Measurements from ENCODE around the gene MTG2.
A peak's percentile ranks its signal among the peaks of the same experiment; 100 is the strongest.

The MTG2 gene

DNA sequence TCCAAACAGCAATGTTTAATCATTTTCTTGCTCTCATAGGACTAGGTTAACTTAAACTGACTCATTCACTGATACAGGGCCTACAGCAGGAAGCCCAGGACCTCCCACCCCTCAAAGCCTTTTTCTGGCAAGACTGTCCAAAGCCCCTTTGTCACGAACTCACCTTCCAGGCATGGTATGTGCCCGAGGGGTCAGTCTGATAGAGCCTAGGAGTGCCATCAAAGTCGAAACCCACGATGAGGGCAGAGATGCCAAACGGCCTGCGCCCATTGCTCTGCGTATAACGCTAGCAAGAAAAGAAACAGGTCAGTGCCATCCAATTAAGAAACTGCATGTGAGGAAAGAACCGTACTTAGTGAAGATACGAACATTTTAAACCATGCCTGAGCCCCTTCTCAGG, 43.9 kb upstream of the MTG2 start:
- Mint-ChIP-seq H3K36me3 (ENCODE audit: low read depth) (peaks cover 53% of the 10 kb centered on the region), H3K4me1 (peaks cover 22% of the 10 kb centered on the region), H3K9me3 (no peaks in the 10 kb centered on the region), H3K27ac (no peak overlapping the region), H3K27me3 (ENCODE audit: low read depth) (peaks cover 3% of the 10 kb centered on the region), H3K4me3 (no peak overlapping the region)
- TF ChIP-seq, protein P1, sequence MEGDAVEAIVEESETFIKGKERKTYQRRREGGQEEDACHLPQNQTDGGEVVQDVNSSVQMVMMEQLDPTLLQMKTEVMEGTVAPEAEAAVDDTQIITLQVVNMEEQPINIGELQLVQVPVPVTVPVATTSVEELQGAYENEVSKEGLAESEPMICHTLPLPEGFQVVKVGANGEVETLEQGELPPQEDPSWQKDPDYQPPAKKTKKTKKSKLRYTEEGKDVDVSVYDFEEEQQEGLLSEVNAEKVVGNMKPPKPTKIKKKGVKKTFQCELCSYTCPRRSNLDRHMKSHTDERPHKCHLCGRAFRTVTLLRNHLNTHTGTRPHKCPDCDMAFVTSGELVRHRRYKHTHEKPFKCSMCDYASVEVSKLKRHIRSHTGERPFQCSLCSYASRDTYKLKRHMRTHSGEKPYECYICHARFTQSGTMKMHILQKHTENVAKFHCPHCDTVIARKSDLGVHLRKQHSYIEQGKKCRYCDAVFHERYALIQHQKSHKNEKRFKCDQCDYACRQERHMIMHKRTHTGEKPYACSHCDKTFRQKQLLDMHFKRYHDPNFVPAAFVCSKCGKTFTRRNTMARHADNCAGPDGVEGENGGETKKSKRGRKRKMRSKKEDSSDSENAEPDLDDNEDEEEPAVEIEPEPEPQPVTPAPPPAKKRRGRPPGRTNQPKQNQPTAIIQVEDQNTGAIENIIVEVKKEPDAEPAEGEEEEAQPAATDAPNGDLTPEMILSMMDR (IDR thresholded peaks at IDR 0.05; ENCODE audit: unreplicated experiment in 3 of 3): no peak

DNA sequence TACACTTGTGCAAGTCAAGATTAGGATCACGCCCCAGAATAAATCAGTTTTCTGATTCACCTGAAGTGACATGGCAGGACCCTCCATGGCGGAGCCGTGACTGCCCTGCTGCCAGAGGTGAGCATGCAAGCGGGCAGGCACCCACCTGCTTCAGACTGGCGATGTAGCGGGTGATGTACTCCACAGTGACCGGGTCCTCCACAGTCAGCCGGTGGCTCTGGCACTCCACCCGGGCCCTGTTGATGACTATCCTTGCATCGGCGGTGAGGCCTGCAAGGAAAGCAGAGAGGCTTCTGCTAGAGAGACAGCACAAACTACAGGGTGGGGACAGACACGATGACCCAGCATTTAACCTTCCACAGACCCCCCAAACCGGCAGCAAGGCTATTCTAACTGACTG, 43.2 kb upstream of the MTG2 start:
- TF ChIP-seq, protein P1 (IDR thresholded peaks at IDR 0.05; ENCODE audit: unreplicated experiment in 3 of 3): no peak
- Mint-ChIP-seq H3K9me3 (no peaks in the 10 kb centered on the region), H3K36me3 (ENCODE audit: low read depth) (peaks cover 50% of the 10 kb centered on the region), H3K27ac (no peak overlapping the region), H3K4me3 (peak overlapping the region in 1 of 3 experiments; percentile 52), H3K4me1 (peaks cover 26% of the 10 kb centered on the region), H3K27me3 (ENCODE audit: low read depth) (peaks cover 3% of the 10 kb centered on the region)

DNA sequence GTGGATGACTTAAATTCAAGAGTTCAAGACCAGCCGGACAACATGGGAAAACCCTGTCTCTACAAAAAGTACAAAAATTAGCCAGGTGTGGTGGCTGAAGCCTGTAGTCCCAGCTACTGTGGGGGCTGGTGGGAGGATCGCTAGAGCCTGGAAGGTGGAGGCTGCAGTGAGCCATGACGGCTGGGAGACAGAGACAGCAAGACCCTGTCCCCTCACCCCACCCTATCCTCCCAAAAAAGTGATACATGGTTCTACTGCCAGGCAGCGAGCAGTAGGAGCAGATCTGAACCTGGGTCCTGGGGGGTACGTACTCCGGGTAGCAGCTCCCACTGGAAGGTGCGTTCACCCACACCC, 41.8 kb upstream of the MTG2 start:
- no peaks in the 10 kb centered on the region for H3K9me3 Mint-ChIP-seq
- peak overlapping the region; percentile 96 to 99 (median 96) for H3K27ac Mint-ChIP-seq
- H3K27me3 Mint-ChIP-seq (ENCODE audit: low read depth): peaks cover 3% of the 10 kb centered on the region
- H3K36me3 Mint-ChIP-seq (ENCODE audit: low read depth): peaks cover 47% of the 10 kb centered on the region
- peak overlapping the region; percentile 94 to 99 (median 98) for H3K4me3 Mint-ChIP-seq
- H3K4me1 Mint-ChIP-seq: peaks cover 39% of the 10 kb centered on the region
- TF ChIP-seq, protein P1 (IDR thresholded peaks at IDR 0.05; ENCODE audit: unreplicated experiment in 3 of 3): no peak

DNA sequence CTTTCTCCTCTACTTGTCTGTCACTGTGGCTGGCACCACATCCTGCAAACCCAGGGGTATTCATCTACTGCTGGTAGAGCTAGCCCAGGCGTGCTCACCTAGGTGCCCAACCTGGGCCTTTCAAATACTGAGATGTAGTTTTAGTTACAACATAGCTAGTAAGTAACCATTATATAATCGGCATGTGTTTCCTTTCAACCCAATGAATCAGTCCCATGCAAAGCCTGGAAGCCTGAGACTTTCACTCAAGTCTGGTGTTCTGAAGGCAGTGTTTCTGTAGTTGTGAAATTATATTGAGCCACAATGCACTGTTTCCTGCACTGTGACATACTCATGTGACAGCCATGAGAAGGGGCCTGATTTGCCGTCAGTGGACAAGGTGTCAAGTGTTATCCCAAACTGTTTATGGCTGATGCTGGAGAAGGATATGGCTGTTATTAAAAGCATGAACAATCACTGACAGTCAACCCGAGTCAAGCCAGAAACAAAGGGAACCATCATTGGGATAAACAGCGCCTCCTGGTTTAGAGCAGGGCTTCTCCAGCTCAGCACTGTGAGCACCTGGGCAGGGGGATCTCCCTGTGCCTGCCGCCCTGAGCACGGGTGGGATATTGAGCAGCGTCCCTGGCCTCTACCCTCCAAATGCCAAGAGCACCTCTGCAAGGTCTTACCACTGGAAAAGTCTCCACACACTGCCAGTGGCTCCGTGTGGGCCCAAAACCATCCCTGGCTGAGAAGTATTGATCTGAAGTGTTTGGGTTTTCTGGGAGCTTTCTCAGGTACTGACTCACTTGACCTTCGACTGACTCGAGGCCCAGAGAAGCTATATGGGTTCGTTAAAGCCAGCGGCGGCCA, 41.2 kb upstream of the MTG2 start:
- Mint-ChIP-seq H3K27ac (peak overlapping the region; percentile 96 to 99 (median 96)), H3K27me3 (ENCODE audit: low read depth) (peaks cover 3% of the 10 kb centered on the region), H3K4me1 (peaks cover 41% of the 10 kb centered on the region), H3K36me3 (ENCODE audit: low read depth) (peaks cover 40% of the 10 kb centered on the region), H3K4me3 (peak overlapping the region; percentile 94 to 99 (median 98)), H3K9me3 (no peaks in the 10 kb centered on the region)
- TF ChIP-seq, protein P1 (IDR thresholded peaks at IDR 0.05; ENCODE audit: unreplicated experiment in 3 of 3): peak in 2 of 3 experiments; percentile 10 to 41

DNA sequence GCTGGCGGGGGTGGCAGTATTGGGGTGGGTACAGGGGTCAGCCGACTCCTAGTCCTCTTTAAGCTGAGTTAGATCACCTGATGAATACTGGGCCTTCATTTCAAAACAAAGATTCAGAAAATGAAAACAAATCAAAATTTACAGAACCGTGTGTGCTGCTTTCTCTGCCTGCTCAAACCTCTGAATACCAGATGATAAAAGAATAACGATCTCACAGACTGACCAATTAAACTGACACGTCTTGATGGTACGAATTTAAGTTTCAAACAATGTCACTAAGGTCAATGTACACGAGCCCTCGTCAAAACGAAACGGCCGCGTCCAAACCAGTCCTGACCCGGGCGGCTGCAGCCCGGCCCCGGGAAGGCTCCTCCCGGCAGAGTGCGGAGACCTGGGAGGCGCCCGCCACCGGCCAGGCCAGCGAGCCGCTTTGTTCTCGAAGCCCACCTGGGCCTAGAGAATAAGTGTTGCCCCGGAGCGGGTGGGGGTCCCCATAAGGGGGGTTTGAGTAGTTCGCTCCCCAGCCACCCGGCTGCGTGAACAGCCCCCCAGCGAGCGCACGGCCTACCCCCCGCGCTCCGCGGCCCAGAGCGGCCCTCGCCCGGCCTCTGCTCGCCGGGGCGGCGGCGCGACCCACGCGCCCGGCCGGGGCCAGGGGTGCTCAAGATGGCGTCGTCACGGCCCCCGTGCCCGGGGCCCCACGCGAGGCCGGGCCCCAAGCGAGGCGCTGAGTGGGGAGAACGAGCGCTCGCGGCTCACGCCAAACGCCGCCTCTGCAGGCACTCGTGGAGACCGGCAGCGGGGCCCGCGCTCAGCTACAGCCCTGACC, 40.4 kb upstream of the MTG2 start:
- Mint-ChIP-seq H3K4me3 (peak overlapping the region; percentile 94 to 99 (median 98)), H3K36me3 (ENCODE audit: low read depth) (peaks cover 32% of the 10 kb centered on the region), H3K27me3 (ENCODE audit: low read depth) (peaks cover 3% of the 10 kb centered on the region), H3K4me1 (peaks cover 44% of the 10 kb centered on the region), H3K27ac (peak overlapping the region; percentile 96 to 99 (median 96)), H3K9me3 (no peaks in the 10 kb centered on the region)
- TF ChIP-seq, protein P1 (IDR thresholded peaks at IDR 0.05; ENCODE audit: unreplicated experiment in 3 of 3): no peak

Measured in nephron (organoid).